ENCODE measurements around the gene ANKRD9. TPM values are rescaled to one million over a fixed set of nuclear protein-coding genes. Genes with fewer than 3 reads are reported as not detected.

The ANKRD9 gene
- total RNA-seq, 1 experiment from 2014 or later, result 8.4 TPM

DNA sequence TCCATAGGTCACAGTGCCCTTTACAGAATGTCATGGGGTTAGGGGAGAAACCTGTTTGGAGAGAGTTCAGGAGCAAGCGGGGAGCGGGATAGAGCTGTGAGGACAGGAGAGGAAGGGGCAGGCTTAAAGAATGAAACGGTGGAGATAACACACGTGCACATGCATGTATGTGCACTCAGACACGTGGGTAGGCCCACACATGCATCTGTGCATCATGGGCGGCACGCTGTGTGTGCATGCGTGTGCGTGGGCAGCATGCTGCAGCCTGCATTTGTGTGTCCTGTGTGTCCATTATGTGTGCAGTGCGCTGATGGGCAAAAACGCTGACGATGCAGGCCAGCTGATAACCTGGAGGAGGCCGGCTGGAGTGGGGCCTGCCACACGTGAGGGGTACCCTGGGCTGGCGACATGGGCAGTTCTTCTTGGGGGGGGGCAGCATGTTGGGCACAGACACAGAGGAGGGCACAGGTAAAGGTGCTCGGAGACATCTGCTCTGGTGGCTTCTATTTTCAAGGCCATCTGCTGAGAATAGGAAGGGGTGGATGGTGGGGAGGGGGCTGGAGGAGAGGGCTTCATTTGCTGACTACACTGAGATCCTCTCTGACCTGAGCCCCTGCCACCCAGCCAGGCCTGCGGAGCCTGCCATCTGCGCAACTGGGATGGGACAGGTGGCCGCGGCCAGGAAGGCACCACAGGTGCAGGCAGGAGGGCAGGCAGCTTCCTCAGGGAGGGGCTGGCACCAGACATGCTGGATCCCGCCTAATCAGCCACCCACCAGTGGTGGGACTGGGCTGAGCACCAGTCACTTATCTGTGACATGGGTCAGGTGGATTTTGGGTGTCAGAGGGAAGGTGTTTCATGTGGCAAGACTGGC, 4.6 kb upstream of the ANKRD9 start:
- TF ChIP-seq, protein P1, sequence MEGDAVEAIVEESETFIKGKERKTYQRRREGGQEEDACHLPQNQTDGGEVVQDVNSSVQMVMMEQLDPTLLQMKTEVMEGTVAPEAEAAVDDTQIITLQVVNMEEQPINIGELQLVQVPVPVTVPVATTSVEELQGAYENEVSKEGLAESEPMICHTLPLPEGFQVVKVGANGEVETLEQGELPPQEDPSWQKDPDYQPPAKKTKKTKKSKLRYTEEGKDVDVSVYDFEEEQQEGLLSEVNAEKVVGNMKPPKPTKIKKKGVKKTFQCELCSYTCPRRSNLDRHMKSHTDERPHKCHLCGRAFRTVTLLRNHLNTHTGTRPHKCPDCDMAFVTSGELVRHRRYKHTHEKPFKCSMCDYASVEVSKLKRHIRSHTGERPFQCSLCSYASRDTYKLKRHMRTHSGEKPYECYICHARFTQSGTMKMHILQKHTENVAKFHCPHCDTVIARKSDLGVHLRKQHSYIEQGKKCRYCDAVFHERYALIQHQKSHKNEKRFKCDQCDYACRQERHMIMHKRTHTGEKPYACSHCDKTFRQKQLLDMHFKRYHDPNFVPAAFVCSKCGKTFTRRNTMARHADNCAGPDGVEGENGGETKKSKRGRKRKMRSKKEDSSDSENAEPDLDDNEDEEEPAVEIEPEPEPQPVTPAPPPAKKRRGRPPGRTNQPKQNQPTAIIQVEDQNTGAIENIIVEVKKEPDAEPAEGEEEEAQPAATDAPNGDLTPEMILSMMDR (IDR thresholded peaks at IDR 0.05; ENCODE audit: unreplicated experiment), result no peak
- Mint-ChIP-seq H3K36me3 (ENCODE audit: insufficient read depth, unreplicated experiment) (no peaks in the 10 kb centered on the region), H3K4me1 (ENCODE audit: insufficient read depth, unreplicated experiment) (peaks cover 5% of the 10 kb centered on the region), H3K27ac (ENCODE audit: low read depth, unreplicated experiment) (no peak overlapping the region), H3K9me3 (ENCODE audit: unreplicated experiment) (no peaks in the 10 kb centered on the region), H3K27me3 (ENCODE audit: insufficient read depth, unreplicated experiment) (no peaks in the 10 kb centered on the region), H3K4me3 (ENCODE audit: unreplicated experiment) (no peak overlapping the region)
- POLR2A ChIA-PET, result no interaction called here
- intact Hi-C loops (cut with micrococcal nuclease), result no loop called here
- CTCF ChIA-PET, result interaction anchor here (0.6 to 3.6 kb wide), 3 partner anchors 11 to 84 kb away, joined by 4 to 53 read pairs (median 10); no protein-coding TSS in a partner anchor
- no peak for DNase-seq (ENCODE audit: unreplicated experiment)
- no TSS peak for BruUV-seq (replicated peaks)

GRCh38 chr14:102512793-102513300, 3.3 kb upstream of the ANKRD9 start:
- Mint-ChIP-seq H3K27ac (ENCODE audit: low read depth, unreplicated experiment) (no peak overlapping the region), H3K27me3 (ENCODE audit: insufficient read depth, unreplicated experiment) (no peaks in the 10 kb centered on the region), H3K4me1 (ENCODE audit: insufficient read depth, unreplicated experiment) (peaks cover 5% of the 10 kb centered on the region), H3K9me3 (ENCODE audit: unreplicated experiment) (no peaks in the 10 kb centered on the region), H3K4me3 (ENCODE audit: unreplicated experiment) (no peak overlapping the region), H3K36me3 (ENCODE audit: insufficient read depth, unreplicated experiment) (no peaks in the 10 kb centered on the region)
- ChIA-PET POLR2A (no interaction called here), CTCF (no interaction called here)
- no peak for DNase-seq (ENCODE audit: unreplicated experiment)
- TF ChIP-seq, protein P1 (IDR thresholded peaks at IDR 0.05; ENCODE audit: unreplicated experiment), result no peak
- BruUV-seq (replicated peaks), result no TSS peak
- intact Hi-C loops (cut with micrococcal nuclease), result no loop called here

DNA sequence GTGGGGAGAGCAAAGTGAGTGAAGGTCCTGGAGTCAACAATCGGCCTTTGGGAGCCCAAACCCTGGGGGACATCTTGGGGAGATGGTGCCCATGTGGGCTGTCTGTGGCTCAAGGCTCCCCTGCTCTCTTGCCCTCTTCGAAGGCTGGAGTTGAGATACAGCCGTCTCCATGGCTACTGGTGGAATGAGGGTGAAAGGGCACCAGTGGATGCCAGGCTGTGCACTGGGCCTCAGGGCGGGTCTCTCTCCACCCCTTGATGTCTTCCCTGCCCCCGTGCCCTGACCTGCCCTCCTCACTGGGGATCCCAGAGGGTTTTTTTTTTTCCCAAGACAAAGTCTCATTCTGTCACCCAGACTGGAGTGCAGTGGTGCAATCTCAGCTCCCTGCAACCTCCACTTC, 2.0 kb upstream of the ANKRD9 start:
- no peak for DNase-seq (ENCODE audit: unreplicated experiment)
- H3K27ac Mint-ChIP-seq (ENCODE audit: low read depth, unreplicated experiment), result no peak overlapping the region
- no peaks in the 10 kb centered on the region for H3K36me3 Mint-ChIP-seq (ENCODE audit: insufficient read depth, unreplicated experiment)

More for the DNA sequence above, 2.0 kb upstream of the ANKRD9 start:
- TF ChIP-seq, protein P1 (IDR thresholded peaks at IDR 0.05; ENCODE audit: unreplicated experiment), result no peak
- ChIA-PET POLR2A (interaction anchor here (1.0 kb wide), 1 partner anchor 73 kb away, joined by 3 read pairs; no protein-coding TSS in a partner anchor), CTCF (interaction anchor here (1.0 to 2.1 kb wide), 3 partner anchors 73 to 77 kb away, joined by 4 to 15 read pairs (median 4); no protein-coding TSS in a partner anchor)
- no peak overlapping the region for H3K4me3 Mint-ChIP-seq (ENCODE audit: unreplicated experiment)
- peaks cover 5% of the 10 kb centered on the region for H3K4me1 Mint-ChIP-seq (ENCODE audit: insufficient read depth, unreplicated experiment)
- intact Hi-C loops (cut with micrococcal nuclease), result no loop called here
- BruUV-seq (replicated peaks), result no TSS peak
- no peaks in the 10 kb centered on the region for H3K9me3 Mint-ChIP-seq (ENCODE audit: unreplicated experiment)
- H3K27me3 Mint-ChIP-seq (ENCODE audit: insufficient read depth, unreplicated experiment), result no peaks in the 10 kb centered on the region

Measured in MCF 10A (cell line).